OCI-LY3 (cell line): Measurements from ENCODE around the gene CCNG2.

Experiments
- EZH2phosphoT487 ChIP-seq: fragments of 200-600 bp; shearing (Covaris generic); IDR thresholded peaks from 2 replicates; pipeline ENCODE4 v1.6.1; 2018; ENCODE audit warnings: antibody characterized with exemption, mixed run types, low read depth
- TF ChIP-seq, protein P1 (sequence below): fragments of 200-600, 300-600 bp; sonication (generic); IDR thresholded peaks from 2 replicates; pipeline ENCODE4 v1.5.1; 2014; ENCODE audit warnings: antibody characterized with exemption, low read length, low read depth

DNA sequence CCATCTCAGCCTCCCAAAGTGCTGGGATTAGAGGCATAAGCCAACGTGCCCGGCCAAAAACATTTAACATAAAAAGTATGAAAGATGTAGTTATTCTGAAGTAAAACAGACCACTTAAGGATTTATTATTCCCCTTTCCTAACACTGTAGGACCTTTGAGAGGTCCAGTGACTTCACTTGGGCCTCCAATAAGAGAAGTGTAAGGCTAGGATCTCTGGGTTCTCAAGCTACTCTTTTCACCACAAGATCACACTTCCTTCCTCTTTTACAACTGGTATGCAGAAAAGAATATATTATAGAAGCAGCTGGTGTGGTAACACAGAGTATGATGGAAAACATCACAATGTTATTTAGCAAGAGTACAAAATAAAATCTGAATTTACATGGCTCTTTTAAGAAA lies 30.2 kb upstream of the CCNG2 start:
- TF ChIP-seq, protein P1, sequence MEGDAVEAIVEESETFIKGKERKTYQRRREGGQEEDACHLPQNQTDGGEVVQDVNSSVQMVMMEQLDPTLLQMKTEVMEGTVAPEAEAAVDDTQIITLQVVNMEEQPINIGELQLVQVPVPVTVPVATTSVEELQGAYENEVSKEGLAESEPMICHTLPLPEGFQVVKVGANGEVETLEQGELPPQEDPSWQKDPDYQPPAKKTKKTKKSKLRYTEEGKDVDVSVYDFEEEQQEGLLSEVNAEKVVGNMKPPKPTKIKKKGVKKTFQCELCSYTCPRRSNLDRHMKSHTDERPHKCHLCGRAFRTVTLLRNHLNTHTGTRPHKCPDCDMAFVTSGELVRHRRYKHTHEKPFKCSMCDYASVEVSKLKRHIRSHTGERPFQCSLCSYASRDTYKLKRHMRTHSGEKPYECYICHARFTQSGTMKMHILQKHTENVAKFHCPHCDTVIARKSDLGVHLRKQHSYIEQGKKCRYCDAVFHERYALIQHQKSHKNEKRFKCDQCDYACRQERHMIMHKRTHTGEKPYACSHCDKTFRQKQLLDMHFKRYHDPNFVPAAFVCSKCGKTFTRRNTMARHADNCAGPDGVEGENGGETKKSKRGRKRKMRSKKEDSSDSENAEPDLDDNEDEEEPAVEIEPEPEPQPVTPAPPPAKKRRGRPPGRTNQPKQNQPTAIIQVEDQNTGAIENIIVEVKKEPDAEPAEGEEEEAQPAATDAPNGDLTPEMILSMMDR: no peak
- TF ChIP-seq EZH2phosphoT487: no peak
